Middle frontal gyrus (tissue), 1 donor: Measurements from ENCODE around the gene LPCAT4.

Source experiments
- DNase-seq: peaks from one replicate; pipeline ENCODE4 v3.0.0-alpha.2; 2015; ENCODE audit warnings: low spot score; ENCODE audit errors: extremely low spot score

The LPCAT4 gene

GRCh38 chr15:34337557-34338306, 29.3 kb downstream of the LPCAT4 start, which contains the start of gene SLC12A6:
Gene SLC12A6, minus strand, starts transcription at chr15:34337781. Its CDS starts 1,101 bp downstream, at chr15:34336680.
- peak; percentile 89 for DNase-seq

- DNase-seq, result no peak
Measured at GRCh38 chr15:34336991-34337556, 29.9 kb downstream of the LPCAT4 start.

- no peak for DNase-seq
Measured at GRCh38 chr15:34336231-34336990, 30.6 kb downstream of the LPCAT4 start.

GRCh38 chr15:34335176-34336032, 31.6 kb downstream of the LPCAT4 start:
- DNase-seq, result no peak

GRCh38 chr15:34334672-34335071, 32.3 kb downstream of the LPCAT4 start:
- DNase-seq, result no peak

GRCh38 chr15:34332553-34333120, 34.4 kb downstream of the LPCAT4 start:
- no peak for DNase-seq

- DNase-seq, result no peak
Measured at GRCh38 chr15:34331809-34332208, 35.2 kb downstream of the LPCAT4 start.

GRCh38 chr15:34330279-34330678, 36.7 kb downstream of the LPCAT4 start:
- DNase-seq, result no peak

GRCh38 chr15:34329006-34329405, 38.0 kb downstream of the LPCAT4 start:
- no peak for DNase-seq

GRCh38 chr15:34327906-34328305, 39.1 kb downstream of the LPCAT4 start:
- no peak for DNase-seq

- no peak for DNase-seq
Measured at GRCh38 chr15:34325368-34325767, 41.6 kb downstream of the LPCAT4 start.

- no peak for DNase-seq
Measured at GRCh38 chr15:34324933-34325332, 42.1 kb downstream of the LPCAT4 start.

- DNase-seq, result no peak
Measured at GRCh38 chr15:34323217-34323616, 43.8 kb downstream of the LPCAT4 start.

- DNase-seq, result no peak
Measured at GRCh38 chr15:34318277-34319079, 48.5 kb downstream of the LPCAT4 start.

GRCh38 chr15:34314491-34315490, 52.2 kb downstream of the LPCAT4 start:
- no peak for DNase-seq

- DNase-seq, result no peak
Measured at GRCh38 chr15:34311563-34311962, 55.4 kb downstream of the LPCAT4 start.
